DMS153 (cell line): ENCODE data around the gene FAM78A.
"Not testable (repeated sequence)": the region's sequence is repeated elsewhere in the genome, so short reads cannot be mapped to it uniquely, and the experiment has no call there.

Experiments
- DNase-seq: peaks from one replicate; lab custom pipeline; 2025; lab: John Stamatoyannopoulos, UW

FAM78A gene

GRCh38 chr9:131264231-131264630, 12.1 kb downstream of the FAM78A start:
- DNase-seq: no peak

GRCh38 chr9:131263701-131264100, 12.6 kb downstream of the FAM78A start:
- no peak for DNase-seq

- not testable (repeated sequence) for DNase-seq
These were observed 13.3 kb downstream of the FAM78A start for GRCh38 chr9:131263033-131263343.

GRCh38 chr9:131262327-131263032, 13.8 kb downstream of the FAM78A start:
- DNase-seq: no peak

- no peak for DNase-seq
These were observed 15.4 kb downstream of the FAM78A start for GRCh38 chr9:131260751-131261452.

GRCh38 chr9:131259916-131260597, 16.3 kb downstream of the FAM78A start:
- no peak for DNase-seq

- DNase-seq: no peak
These were observed 16.8 kb downstream of the FAM78A start for GRCh38 chr9:131259432-131259898.

GRCh38 chr9:131258698-131259431, 17.4 kb downstream of the FAM78A start:
- no peak for DNase-seq

- no peak for DNase-seq
These were observed 18.1 kb downstream of the FAM78A start for GRCh38 chr9:131258186-131258585.

GRCh38 chr9:131257266-131258025, 18.9 kb downstream of the FAM78A start:
- DNase-seq: no peak

GRCh38 chr9:131255676-131256197, 20.6 kb downstream of the FAM78A start:
- DNase-seq: no peak

GRCh38 chr9:131254626-131255025, 21.7 kb downstream of the FAM78A start:
- DNase-seq: no peak

- DNase-seq: no peak
These were observed 22.3 kb downstream of the FAM78A start for GRCh38 chr9:131253891-131254491.

GRCh38 chr9:131252120-131252519, 24.2 kb downstream of the FAM78A start:
- no peak for DNase-seq

GRCh38 chr9:131246618-131247017, 29.7 kb downstream of the FAM78A start:
- DNase-seq: no peak

GRCh38 chr9:131244331-131244730, 32.0 kb downstream of the FAM78A start:
- not testable (repeated sequence) for DNase-seq

GRCh38 chr9:131240047-131240921, 36.0 kb downstream of the FAM78A start:
- DNase-seq: no peak

GRCh38 chr9:131239161-131239975, 36.9 kb downstream of the FAM78A start:
- no peak for DNase-seq

GRCh38 chr9:131238402-131239021, 37.8 kb downstream of the FAM78A start:
- DNase-seq: no peak
